DMS 273 treated with DMSO at 0.1 percent for 48 hours (cell line): Measurements from ENCODE around the gene CNNM1.

ENCODE experiments used
- DNase-seq: peaks from one replicate; lab custom pipeline; 2025; lab: John Stamatoyannopoulos, UW

CNNM1 gene

DNA sequence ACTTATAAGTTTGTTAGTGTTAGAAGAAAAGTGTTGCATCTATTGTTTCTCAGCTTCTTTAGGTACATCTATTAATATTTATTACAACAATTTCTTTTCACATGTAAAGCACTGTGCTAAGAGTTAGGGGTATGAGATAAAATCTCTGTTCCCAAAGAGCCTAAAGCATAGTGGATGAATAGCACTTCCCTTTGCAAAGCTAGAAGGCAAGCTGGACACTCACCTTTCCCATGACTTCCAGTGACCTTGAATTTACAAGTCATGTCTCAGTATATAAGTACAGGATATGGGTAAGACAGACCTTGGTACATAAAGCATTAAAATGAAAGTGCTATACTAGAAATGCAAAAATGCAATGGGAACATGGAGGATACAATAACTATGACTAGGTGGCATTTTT lies 8.7 kb downstream of the CNNM1 start:
- DNase-seq, result no peak

DNA sequence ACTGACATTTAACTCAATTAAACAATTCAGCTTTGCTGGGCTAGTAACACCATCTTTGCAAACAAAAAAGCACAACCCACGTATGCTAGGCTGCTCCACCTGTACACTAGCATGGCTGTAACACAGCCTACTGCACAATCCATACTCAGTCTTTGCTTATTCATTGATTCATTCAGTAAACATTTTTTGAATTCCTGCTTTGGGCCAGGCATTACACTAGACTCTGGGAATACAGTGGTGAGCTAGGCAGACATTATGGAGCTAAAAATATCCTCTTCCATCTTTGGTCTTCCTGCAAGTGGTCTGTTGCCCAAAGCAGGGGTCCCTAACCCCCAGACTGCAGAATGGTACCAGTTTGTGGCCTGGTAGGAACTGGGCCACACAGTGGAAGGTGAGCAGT lies 9.9 kb downstream of the CNNM1 start:
- no peak for DNase-seq

DNA sequence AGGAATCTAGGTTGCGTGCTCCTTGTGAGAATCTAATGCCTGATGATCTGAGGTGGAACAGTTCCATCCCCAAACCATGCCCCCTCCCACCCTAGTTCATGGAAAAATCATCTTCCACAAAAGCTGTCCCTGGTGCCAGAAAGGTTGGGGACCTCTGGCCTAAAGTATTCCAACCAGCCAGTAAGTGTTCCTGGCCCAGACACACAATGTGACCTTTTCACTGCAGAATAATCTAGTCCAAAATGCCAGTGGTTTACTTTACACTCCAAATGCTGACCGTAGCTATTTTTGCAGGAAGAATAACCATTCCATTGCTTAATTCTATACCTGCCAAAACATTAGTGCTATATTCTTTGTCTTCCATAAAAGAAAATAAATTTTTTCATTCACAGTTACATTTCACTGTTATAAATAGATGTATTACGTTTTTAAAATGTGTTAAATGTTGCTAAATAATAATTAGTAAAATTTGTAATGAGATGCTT lies 10.4 kb downstream of the CNNM1 start:
- DNase-seq, result no peak

DNA sequence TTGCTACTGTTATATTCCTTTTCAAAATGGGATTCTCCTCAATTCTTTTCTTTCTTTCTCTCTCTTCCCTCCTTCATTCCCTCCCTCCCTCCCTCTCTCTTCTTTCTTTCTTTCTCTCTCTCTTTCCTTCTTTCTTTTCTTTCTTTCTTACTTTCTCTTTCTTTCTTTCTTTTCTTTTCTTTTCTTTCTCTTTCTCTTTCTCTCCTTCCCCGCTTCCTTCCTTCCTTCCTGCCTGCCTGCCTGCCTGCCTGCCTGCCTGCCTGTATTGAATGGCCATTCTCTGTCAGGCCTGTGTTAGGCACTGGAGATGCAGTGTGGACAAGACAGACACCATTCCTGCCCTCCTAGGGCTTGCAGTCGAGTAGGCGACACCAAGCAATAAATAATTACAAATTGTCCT lies 11.5 kb downstream of the CNNM1 start:
- no peak for DNase-seq

DNA sequence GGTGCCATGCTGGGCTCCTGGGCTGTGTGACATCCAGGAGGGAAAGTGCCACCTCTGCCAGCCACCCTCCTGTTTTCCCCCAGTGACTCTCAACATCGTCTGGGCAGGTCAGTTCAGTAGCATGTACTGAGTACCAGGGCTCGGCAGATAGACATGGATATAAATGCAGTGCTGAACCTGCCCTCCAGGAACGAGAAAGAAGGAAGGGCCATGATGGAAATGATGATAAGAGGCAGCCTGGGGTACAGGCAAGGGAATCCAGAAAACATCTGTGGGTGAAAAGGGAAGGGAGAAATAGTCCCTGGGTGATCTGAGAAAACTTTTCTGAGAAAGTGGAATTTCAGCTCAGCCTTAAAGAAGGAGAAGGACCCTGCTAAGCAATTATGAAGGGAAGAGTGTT lies 12.1 kb downstream of the CNNM1 start:
- no peak for DNase-seq

DNA sequence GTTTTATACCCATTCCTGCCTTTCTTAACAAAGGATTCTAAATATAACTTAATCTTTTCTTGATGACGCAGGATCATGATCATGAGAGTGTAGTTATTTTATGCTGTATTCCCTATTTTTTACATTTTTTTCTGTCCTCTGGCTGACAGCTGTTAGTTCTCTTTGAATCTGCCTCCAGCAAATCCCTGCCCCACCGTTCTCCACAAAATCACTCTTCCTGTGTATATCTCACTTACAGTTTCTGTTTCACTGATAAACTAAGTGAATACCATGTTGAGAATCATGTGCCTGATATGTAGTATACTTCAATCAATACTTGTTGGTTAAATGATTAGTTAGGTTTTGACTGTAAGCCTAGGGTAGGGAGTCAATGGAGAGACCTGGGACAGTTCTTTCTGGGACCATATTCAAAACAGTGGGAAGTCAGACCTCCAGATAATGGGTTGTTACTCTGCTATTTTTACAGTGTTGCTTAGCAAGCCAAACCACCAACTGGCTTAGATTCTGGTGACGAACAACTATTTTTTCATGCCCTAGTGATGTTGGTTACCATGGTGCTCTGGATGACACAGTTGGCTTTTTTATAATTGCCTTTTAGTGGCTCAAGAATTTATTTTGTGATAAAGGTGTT lies 12.8 kb downstream of the CNNM1 start:
- no peak for DNase-seq

DNA sequence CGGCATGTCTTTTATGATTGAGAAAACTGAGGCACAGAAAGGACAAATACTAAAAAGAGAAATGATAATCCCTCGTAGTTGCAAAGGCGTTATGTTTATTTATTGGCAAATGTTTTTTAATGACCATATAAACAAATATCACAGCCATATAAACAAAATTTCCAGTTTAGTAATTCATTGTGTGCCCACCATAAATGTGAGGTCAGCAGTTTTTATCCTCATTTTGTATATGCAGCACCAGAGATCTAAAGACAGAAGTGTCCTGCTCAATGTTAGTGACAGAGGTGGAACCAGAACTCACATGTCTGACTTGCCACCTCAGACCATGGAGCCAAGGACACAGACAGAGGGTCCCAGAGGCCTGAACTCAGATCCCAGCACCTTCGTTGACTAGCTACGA lies 14.1 kb downstream of the CNNM1 start:
- no peak for DNase-seq

DNA sequence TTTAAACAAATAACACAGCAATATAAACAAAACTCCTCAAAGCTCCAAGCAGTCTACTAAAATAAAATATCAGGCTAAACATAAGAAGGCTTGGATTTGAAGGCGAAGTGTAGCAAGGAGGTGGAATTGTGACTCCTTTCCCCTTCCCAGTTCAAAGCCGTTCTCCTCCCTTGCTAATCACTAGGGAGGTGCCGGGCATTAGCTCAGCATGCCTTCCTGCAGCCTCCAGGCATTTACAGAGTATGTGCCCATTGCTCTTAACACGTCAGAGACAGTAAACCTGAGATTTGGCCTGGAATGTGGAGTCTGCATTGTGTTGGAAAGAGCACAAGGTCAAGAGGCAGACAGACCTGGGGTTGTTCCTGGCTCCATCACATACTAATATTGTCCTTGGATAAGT lies 15.6 kb downstream of the CNNM1 start:
- no peak for DNase-seq

DNA sequence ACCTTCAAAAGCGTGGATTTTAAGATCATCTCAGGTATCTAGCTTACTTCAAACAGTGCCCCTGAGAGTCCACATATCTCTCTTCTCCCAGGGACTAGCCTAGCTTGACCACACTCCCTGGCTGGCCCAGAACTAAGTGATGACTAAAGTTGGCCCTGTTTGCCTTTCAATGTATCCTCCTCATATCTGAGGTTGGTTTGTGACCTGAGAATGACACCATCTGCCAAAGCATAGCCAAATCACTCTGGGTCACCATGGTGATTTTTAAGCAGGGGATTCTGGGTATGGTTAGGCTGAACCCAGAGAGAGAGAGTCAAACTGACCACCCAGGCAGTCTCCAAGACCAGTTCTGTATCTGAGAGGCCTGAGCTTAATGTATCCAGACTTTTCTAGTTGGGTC lies 16.2 kb downstream of the CNNM1 start:
- no peak for DNase-seq

DNA sequence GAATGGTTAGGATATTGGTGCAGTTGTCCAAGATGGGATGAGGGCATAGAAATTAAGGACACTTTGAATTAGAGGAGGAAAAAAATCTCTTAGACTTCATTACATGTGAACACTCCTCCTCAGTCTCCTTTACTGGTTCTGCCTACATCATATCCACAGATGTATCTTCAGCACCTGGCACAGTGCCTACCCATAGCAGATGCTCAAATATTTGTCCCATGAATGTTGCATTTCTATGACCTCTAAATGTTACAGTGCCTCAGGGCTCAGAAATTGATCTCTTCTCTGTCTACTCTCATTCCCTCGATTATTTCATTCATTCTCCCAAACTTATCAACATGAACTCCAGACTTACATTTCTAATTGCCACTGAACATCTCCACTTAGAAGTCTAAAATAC lies 17.1 kb downstream of the CNNM1 start:
- DNase-seq, result no peak

DNA sequence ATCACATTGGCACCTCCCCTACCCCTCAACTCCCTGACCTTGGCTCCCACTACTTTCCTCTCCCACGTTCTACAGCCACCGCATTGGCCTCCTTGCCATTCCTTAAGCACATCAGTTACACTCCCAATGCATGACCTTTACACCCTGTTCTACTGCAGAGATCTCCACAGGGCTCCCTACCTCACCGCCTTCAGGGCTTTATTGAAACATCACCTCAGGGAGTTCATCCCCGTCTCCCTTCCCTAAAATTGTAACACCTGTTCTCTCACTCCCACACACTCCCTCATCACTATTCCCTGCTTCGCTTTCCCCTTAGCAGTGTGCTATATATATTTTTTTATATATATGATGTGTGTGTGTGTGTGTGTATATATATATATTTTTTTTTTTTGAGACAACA lies 18.5 kb downstream of the CNNM1 start:
- no peak for DNase-seq

DNA sequence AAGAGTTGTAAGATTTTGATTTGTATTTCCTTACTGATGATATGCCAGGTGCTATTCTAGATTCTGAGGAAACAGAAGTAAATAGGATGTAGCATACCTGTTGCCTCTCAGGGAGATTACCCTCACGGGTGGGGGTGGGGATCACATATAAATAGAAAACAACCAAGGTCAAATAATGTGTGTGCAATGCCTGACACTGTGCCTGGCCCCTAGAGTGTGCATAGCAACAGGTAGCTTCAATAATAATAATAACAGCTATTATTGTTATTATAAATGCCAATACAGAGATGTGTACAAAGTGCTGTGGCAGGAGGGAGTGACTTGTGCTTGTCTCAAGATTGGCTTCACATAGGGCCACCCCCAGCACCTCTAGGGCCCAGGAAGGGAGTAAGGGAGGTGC lies 24.0 kb downstream of the CNNM1 start:
- DNase-seq, result no peak

DNA sequence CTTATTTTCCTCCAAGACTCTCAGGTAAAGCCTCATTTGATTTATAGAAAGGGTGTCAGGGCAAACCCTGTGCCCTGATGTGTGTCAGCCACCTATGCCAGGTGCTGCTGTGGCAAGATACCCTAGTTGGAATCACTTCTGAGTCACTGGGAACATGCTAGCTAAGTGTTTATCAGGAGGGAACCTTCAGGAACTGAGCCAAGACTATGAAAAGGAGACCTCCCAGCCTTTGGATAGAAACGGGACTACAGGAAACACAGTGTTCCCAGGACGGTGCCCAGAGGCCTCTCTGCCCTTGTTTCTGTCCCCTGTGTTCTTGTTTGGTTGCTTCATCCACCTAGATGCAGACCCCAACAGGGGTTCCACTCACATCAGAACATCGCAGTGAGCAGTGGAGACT lies 28.5 kb downstream of the CNNM1 start:
- no peak for DNase-seq

DNA sequence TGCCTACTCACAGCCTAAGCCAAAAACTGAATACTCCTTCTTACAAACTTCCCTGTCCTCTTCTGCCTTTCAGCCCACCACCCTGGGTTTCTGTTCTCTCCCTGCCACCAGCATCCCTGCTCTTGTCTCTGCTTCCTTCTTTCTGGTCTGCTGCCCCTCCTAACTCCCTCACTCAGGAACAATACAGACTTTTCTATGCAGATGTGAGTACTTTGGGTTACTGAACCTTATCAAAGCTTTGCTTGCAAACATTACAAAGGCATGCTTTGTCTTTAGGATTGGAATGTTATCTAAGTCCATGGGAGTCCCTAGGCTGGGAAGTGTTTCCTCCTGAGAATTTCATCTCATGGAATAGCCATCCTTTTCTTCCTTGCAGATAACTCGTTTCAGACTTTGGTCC lies 28.9 kb downstream of the CNNM1 start:
- no peak for DNase-seq

DNA sequence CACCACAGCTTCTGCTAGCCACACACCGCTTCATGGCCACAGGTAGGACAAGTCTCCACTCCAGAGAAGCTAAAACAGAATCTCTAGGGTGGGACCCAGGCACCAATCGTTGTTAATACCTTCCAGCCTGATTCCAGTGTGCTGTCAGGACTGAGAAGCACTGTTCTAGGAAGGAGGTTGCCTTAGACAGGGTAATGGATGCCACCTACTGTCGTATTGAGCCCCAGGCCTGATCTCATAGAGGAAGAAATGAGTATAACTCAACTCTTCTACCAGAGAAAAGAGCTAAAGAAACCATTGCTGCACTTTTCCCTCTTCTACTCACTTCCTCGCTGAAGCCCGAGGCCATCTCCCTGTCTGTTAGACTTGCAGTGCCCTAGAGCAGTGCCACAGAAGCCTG lies 31.8 kb downstream of the CNNM1 start:
- DNase-seq, result no peak

DNA sequence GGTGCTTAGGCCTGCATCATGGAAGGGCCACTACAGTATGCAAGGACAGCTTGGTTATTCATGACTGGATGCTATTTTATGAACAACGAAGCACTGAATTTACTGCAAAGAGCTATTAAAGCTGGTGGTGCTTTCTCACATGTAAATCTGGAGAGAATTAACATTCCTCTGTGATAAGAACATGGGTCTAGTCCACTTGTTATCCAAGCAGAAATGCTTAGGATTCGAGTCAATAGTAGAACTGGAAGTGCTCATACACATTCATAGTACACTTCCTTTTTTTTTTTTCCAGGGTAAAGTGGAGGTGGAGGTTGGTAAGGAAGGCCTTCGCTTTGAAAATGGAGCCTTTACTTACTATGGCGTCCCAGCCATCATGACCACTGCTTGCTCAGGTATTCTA lies 35.0 kb downstream of the CNNM1 start:
- no peak for DNase-seq

DNA sequence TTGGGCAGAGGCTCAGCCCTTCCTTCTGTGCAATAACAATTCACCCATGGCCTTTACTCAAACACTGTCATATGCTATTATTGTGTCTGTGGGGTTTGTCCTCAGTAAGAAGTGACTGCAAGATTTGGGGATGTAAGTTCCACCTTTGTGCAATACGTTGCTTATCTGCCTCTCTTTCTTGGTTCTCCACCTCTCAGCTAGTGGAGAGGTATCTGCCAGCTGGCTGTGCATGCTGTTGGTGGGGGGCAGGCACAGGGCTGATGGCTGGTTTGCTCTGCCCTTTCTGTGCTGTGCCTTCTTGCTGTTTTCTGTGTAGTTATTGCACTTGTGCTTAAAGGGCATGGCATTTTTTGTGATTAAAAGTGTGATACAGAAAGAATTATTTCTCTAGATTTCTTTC lies 36.2 kb downstream of the CNNM1 start:
- DNase-seq, result no peak

DNA sequence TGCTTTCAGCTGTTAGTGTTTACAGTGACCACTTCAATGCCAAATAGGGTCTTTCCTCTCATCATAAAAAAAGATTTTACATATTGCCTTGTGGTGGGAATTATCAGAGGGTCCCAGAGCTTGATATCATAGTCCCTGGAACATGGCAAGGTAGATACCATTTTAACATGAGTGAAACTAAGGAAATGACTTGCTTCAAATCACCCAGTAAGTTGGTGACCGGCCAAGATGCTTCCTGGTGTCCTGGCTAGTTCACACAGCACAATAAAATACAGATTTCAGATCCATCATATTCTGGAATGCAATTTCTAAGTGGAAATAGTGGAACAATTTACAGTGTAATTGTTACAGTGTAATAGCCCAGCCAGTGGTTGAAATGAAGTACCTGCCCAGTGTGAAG lies 36.6 kb downstream of the CNNM1 start:
- DNase-seq, result no peak

DNA sequence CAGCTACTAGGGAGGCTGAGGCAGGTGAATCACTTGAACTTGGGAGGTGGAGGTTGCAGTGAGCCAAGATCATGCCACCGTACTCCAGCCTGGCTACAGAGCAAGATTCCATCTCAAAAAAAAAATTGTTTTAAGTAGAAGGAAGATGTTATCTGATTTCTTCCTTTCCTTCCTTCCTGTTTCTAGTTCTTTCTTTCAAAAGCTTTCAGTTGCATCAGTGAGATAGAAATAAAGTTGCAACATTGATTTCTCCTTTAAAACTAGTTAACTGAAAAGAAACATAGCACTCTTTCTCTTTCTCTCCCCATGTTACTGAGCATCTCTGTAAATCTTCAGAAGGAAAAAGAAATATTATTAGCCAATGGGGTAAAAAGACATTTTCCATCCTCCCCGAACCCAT lies 37.5 kb downstream of the CNNM1 start:
- DNase-seq, result no peak

DNA sequence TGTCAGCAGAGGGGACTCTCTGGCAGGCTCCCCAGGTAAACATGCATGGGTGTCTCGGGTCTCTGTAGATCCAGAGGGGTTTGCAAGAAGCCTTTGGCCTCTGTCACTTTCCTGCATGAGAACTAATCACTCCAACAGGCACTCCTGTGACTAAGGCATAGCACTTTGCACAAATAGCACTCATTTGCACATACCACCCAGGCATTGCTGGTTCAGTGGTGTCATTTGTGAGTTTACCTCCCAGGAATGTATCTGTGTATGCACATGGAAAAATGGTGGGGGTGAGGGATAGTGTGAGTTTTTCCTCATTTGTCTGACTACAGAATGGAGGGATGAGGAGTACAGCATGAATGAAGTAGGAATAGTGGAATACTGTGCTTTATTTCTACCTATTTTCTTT lies 39.5 kb downstream of the CNNM1 start:
- DNase-seq, result no peak

DNA sequence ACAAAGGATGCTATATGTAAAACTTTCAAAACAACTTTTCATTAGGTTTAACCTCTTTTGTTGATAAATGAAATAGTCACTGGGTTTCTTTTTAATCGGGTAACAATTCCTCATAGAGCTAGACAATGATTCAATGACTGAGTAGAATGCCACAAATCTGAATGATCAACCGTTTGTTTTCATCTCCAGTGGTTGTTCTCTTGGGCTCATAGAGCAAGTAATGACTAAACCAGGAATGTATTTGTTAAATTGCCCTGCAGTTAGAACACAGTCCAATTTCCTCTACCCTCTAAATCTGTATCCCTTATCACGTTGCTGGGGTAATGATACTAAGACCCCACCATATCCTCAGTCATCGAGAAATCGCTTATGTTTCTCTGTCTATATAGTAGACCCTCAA lies 40.0 kb downstream of the CNNM1 start:
- DNase-seq, result no peak

DNA sequence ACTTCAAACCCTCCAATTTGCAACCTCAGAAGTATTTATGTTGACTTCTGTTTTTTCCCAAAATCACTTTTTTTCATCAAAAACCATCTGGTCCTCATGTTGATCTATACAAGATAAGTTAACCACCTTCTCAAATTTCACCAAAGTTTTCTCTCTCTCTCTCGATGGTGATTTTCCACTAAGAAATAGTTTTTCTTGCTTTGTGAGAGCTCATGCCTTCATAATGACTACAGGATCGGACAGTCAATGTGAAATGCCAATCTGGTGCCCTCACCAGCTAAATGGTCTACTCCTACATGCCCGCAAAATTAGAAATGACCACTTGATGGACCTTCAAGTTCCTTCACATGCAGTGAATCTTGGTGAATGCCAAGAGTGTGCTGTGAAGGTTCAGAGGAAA lies 40.4 kb downstream of the CNNM1 start:
- DNase-seq, result no peak

DNA sequence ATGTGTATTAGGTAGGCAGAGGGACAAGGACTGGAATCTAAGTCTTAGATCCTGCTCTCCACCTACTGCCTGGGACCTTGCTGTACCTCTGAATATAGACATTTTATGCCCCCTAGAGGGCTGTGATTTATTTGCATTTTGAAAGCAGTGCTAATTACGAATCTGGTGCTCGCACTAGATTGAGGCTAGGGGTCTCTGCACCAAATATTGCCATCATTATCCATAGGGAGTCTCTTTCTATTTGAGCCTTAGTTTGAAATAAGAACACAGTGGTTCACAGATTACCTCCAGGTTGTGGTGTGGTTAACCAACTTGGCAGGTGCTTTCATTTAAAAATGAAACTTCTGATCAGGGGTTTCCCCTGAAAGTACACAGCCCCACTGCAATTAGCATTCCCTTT lies 41.8 kb downstream of the CNNM1 start:
- DNase-seq, result no peak

DNA sequence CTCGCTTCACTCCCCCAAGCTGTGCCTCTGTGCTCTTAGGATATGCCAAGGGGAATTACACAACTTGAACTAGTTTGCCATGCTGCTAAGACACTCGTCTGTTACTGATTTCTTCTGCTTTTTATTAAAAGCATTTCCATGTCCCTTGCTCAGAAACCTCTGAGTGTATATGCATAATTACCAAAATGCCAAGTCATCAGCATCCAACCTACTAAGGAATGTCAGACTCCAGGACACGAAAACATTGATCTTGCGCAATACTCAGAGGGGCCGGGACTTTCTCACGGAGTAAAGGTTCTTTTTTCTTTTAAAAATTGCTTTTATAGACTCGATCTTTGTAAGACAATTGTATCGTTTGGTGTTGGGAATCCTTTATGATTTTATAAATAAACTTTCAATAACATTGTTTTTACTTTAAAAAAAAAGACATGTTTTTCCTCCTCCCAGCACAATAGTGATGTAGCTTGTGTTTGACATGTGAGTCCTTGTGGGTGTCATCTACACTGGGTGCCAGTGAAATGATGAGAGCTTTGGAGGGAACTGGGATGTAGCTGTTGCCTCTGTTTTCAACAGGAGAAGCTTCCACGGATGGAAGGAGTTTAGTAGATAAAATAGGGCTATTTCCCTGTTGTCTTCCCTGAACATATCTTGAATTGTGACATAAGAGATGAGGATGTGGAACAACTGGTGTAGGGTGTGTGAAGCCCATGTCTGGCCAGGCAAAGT lies 43.6 kb downstream of the CNNM1 start:
- DNase-seq, result no peak
